H9 (cell line): Measurements from ENCODE around the gene PYROXD2. TPM values are rescaled to one million over a fixed set of nuclear protein-coding genes. Genes with fewer than 3 reads are reported as not detected.

Experiments
- DNase-seq: peaks from one replicate; pipeline ENCODE4 v3.0.0-alpha.2; 2017
- H2AFZ ChIP-seq: one replicate; pipeline ENCODE4 v1.6.1; 2013; ENCODE audit warnings: mild to moderate bottlenecking, low read length, control low read depth, moderate library complexity
- H2AK5ac ChIP-seq: 2 replicates; pipeline ENCODE4 v1.6.1; 2013; ENCODE audit warnings: low read length, control low read depth, mixed read lengths; ENCODE audit not compliant: insufficient read length
- H2BK120ac ChIP-seq: one replicate; pipeline ENCODE4 v1.6.1; 2013; ENCODE audit warnings: low read depth, mild to moderate bottlenecking, low read length, control low read depth, inconsistent platforms; ENCODE audit not compliant: poor library complexity, severe bottlenecking
- H2BK12ac ChIP-seq: 2 replicates; pipeline ENCODE4 v1.6.1; 2013; ENCODE audit warnings: low read length, control low read depth, mixed read lengths, low read depth; ENCODE audit not compliant: insufficient read length
- H2BK15ac ChIP-seq: 2 replicates; pipeline ENCODE4 v1.6.1; 2013; ENCODE audit warnings: low read depth, low read length, control low read depth
- H2BK20ac ChIP-seq: one replicate; pipeline ENCODE4 v1.6.1; 2013; ENCODE audit warnings: low read depth, mild to moderate bottlenecking, low read length, control low read depth, inconsistent platforms; ENCODE audit not compliant: poor library complexity, severe bottlenecking
- H2BK5ac ChIP-seq: 2 replicates; pipeline ENCODE4 v1.6.1; 2013; ENCODE audit warnings: low read length, control low read depth, mixed read lengths; ENCODE audit not compliant: insufficient read length
- H3K14ac ChIP-seq: 2 replicates; pipeline ENCODE4 v1.6.1; 2013; ENCODE audit warnings: low read length, control low read depth; ENCODE audit not compliant: insufficient read depth
- H3K18ac ChIP-seq: 2 replicates; pipeline ENCODE4 v1.6.1; 2013; ENCODE audit warnings: low read depth, mild to moderate bottlenecking, mixed read lengths, low read length, control low read depth; ENCODE audit not compliant: insufficient read length
- H3K23ac ChIP-seq: 2 replicates; pipeline ENCODE4 v1.6.1; 2013; ENCODE audit warnings: low read length, control low read depth, mixed read lengths, low read depth; ENCODE audit not compliant: insufficient read length
- H3K23me2 ChIP-seq: 2 replicates; pipeline ENCODE4 v1.6.1; 2013; ENCODE audit warnings: low read depth, mild to moderate bottlenecking, mixed read lengths, low read length, control low read depth; ENCODE audit not compliant: insufficient read length, poor library complexity, severe bottlenecking
- H3K27ac ChIP-seq: 2 replicates; pipeline ENCODE4 v1.5.1; 2013; ENCODE audit warnings: low read length, control low read depth, mixed read lengths, low read depth; ENCODE audit not compliant: insufficient read length
- H3K27me3 ChIP-seq: 2 replicates; pipeline ENCODE4 v1.6.1; 2013; ENCODE audit warnings: low read length, control low read depth, inconsistent platforms; ENCODE audit not compliant: insufficient read depth
- H3K4ac ChIP-seq: 2 replicates; pipeline ENCODE4 v1.6.1; 2013; ENCODE audit warnings: low read depth, mild to moderate bottlenecking, control low read depth, inconsistent platforms, low read length, moderate library complexity
- H3K4me1 ChIP-seq: 2 replicates; pipeline ENCODE4 v1.6.1; 2013; ENCODE audit warnings: low read length, control low read depth, inconsistent platforms; ENCODE audit not compliant: insufficient read depth
- H3K4me2 ChIP-seq: 2 replicates; pipeline ENCODE4 v1.6.1; 2013; ENCODE audit warnings: low read length, control low read depth, mixed read lengths; ENCODE audit not compliant: insufficient read length, insufficient read depth
- H3K56ac ChIP-seq: 2 replicates; pipeline ENCODE4 v1.6.1; 2013; ENCODE audit warnings: low read depth, mild to moderate bottlenecking, mixed read lengths, low read length, control low read depth; ENCODE audit not compliant: insufficient read length
- H3K79me1 ChIP-seq: 2 replicates; pipeline ENCODE4 v1.6.1; 2013; ENCODE audit warnings: low read depth, mild to moderate bottlenecking, moderate library complexity, low read length, control low read depth, inconsistent platforms; ENCODE audit not compliant: insufficient read depth, poor library complexity, severe bottlenecking
- H3K79me2 ChIP-seq: 2 replicates; pipeline ENCODE4 v1.6.1; 2013; ENCODE audit warnings: low read length, control low read depth, inconsistent platforms; ENCODE audit not compliant: insufficient read depth
- H3K9ac ChIP-seq: 2 replicates; pipeline ENCODE4 v1.6.1; 2013; ENCODE audit warnings: low read length, control low read depth, mixed read lengths; ENCODE audit not compliant: insufficient read length; ENCODE audit errors: extremely low read depth
- H3K9me3 ChIP-seq: one replicate; pipeline ENCODE4 v1.6.1; 2013; ENCODE audit warnings: low read depth, low read length, inconsistent platforms; ENCODE audit not compliant: control insufficient read depth
- H3T11ph ChIP-seq: one replicate; pipeline ENCODE4 v1.6.1; 2013; ENCODE audit warnings: mild to moderate bottlenecking, low read length, control low read depth, inconsistent platforms
- H4K20me1 ChIP-seq: one replicate; pipeline ENCODE4 v1.6.1; 2013; ENCODE audit not compliant: control insufficient read depth, insufficient read length, insufficient read depth
- H4K5ac ChIP-seq: 2 replicates; pipeline ENCODE4 v1.6.1; 2013; ENCODE audit warnings: low read depth, mild to moderate bottlenecking, mixed read lengths, low read length, control low read depth; ENCODE audit not compliant: insufficient read length
- H4K8ac ChIP-seq: replicated peaks from 2 replicates; pipeline ENCODE4 v1.6.1; 2013; ENCODE audit warnings: low read length, control low read depth, mixed read lengths, low read depth; ENCODE audit not compliant: insufficient read length
- H4K91ac ChIP-seq: 2 replicates; pipeline ENCODE4 v1.6.1; 2013; ENCODE audit warnings: low read depth, mild to moderate bottlenecking, moderate library complexity, mixed read lengths, low read length, control low read depth; ENCODE audit not compliant: insufficient read length
- H3K27ac Mint-ChIP-seq, 3 experiments: 2 replicates in 2 of 3; 3 replicates in 1 of 3; pipeline ENCODE4 v1.8.0; 2020 to 2021; ENCODE audit warnings: mixed read lengths in 3 of 3, mild to moderate bottlenecking in 1 of 3, moderate library complexity in 1 of 3
- H3K27me3 Mint-ChIP-seq: 2 replicates; pipeline ENCODE4 v1.8.0; 2021; ENCODE audit warnings: low read depth, mild to moderate bottlenecking, moderate library complexity, mixed read lengths
- H3K36me3 Mint-ChIP-seq, 3 experiments: 2 replicates in 2 of 3; 3 replicates in 1 of 3; pipeline ENCODE4 v1.8.0; 2020 to 2021; ENCODE audit warnings: low read depth in 3 of 3, mixed read lengths in 3 of 3; ENCODE audit not compliant: insufficient read depth in 1 of 3
- H3K4me1 Mint-ChIP-seq, 2 experiments: 2 replicates each; pipeline ENCODE4 v1.8.0; 2020; ENCODE audit warnings: mixed read lengths in 2 of 2
- H3K4me3 Mint-ChIP-seq, 2 experiments: 2 replicates in 1 of 2; 3 replicates in 1 of 2; pipeline ENCODE4 v1.8.0; 2020 to 2021; ENCODE audit warnings: mild to moderate bottlenecking in 2 of 2, mixed read lengths in 2 of 2, moderate library complexity in 1 of 2
- H3K9me3 Mint-ChIP-seq, 2 experiments: 2 replicates in 1 of 2; 3 replicates in 1 of 2; pipeline ENCODE4 v1.8.0; 2020; ENCODE audit warnings: mild to moderate bottlenecking in 2 of 2, mixed read lengths in 2 of 2, moderate library complexity in 1 of 2
- WGBS: extraction: QIAGEN DNeasy Blood & Tissue Kit; methylation state at CpG from one replicate; pipeline ENCODE4 v1.1.7; 2013; ENCODE audit warnings: missing lambda C conversion rate, low lambda C conversion rate, mixed read lengths; ENCODE audit not compliant: insufficient read length; ENCODE audit errors: extremely low coverage; 5-methylcytosine and 5-hydroxymethylcytosine counted together
- total RNA-seq: library from RNA; stranded (reverse); gene quantifications from 2 replicates; pipeline ENCODE4 v1.2.1, GENCODE V29; 2021
- TF ChIP-seq, protein P1 (sequence below): fragments of 200-600 bp; sonication (generic); conservative IDR thresholded peaks from 3 replicates; pipeline ENCODE4 v1.8.0; 2021; ENCODE audit warnings: antibody characterized with exemption, mild to moderate bottlenecking

PYROXD2 gene
- total RNA-seq, 1 experiment from 2014 or later = 5.3 TPM

GRCh38 chr10:98435178-98435577 lies 20.2 kb upstream of the PYROXD2 start:
- no CpG with 5 or more reads among the region's 12 CpGs for WGBS
- Histone ChIP-seq H2BK12ac (no peak overlapping the region), H3K4me1 (no peaks in the 10 kb centered on the region), H3K23me2 (no peaks in the 10 kb centered on the region), H2BK20ac (no peak overlapping the region), H3K27ac (no peak overlapping the region), H3K9me3 (no peaks in the 10 kb centered on the region), H2BK5ac (no peak overlapping the region), H2BK120ac (no peak overlapping the region), H4K20me1 (no peaks in the 10 kb centered on the region), H3T11ph (no peak overlapping the region), H2AFZ (no peak overlapping the region), H4K91ac (no peak overlapping the region), H3K23ac (no peak overlapping the region), H3K79me1 (no peaks in the 10 kb centered on the region), H4K5ac (no peak overlapping the region), H2AK5ac (no peak overlapping the region), H2BK15ac (no peak overlapping the region), H3K9ac (no peak overlapping the region), H3K79me2 (no peaks in the 10 kb centered on the region), H4K8ac (no peak overlapping the region), H3K18ac (no peak overlapping the region), H3K4ac (no peak overlapping the region), H3K56ac (no peak overlapping the region), H3K14ac (no peak overlapping the region), H3K27me3 (no peaks in the 10 kb centered on the region), H3K4me2 (no peak overlapping the region)
- Mint-ChIP-seq H3K4me3 (no peak overlapping the region), H3K9me3 (peaks cover 36 to 39% of the 10 kb centered on the region in 2 experiments), H3K4me1 (peaks cover 4 to 14% of the 10 kb centered on the region in 2 experiments), H3K36me3 (peaks cover 80 to 92% (median 85%) of the 10 kb centered on the region in 3 experiments), H3K27me3 (no peaks in the 10 kb centered on the region), H3K27ac (no peak overlapping the region)
- DNase-seq = no peak
- TF ChIP-seq, protein P1, sequence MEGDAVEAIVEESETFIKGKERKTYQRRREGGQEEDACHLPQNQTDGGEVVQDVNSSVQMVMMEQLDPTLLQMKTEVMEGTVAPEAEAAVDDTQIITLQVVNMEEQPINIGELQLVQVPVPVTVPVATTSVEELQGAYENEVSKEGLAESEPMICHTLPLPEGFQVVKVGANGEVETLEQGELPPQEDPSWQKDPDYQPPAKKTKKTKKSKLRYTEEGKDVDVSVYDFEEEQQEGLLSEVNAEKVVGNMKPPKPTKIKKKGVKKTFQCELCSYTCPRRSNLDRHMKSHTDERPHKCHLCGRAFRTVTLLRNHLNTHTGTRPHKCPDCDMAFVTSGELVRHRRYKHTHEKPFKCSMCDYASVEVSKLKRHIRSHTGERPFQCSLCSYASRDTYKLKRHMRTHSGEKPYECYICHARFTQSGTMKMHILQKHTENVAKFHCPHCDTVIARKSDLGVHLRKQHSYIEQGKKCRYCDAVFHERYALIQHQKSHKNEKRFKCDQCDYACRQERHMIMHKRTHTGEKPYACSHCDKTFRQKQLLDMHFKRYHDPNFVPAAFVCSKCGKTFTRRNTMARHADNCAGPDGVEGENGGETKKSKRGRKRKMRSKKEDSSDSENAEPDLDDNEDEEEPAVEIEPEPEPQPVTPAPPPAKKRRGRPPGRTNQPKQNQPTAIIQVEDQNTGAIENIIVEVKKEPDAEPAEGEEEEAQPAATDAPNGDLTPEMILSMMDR = no peak
